ENCODE data around the gene CHST13.

CHST13 gene

GRCh38 chr3:126549861-126550487, 26.0 kb downstream of the CHST13 start:
- TF ChIP-seq NFRKB (IDR thresholded peaks at IDR 0.05): no peak
- no peak for TF ChIP-seq FOXK2 (IDR thresholded peaks at IDR 0.05)
- TF ChIP-seq LEF1 (IDR thresholded peaks at IDR 0.05; ENCODE audit: borderline replicate concordance): no peak
- no peak for TF ChIP-seq ZNF384 (IDR thresholded peaks at IDR 0.05)

GRCh38 chr3:126550488-126551051, 26.6 kb downstream of the CHST13 start:
- ChIA-PET POLR2A (no interaction called here), CTCF (no interaction called here)
- DNase-seq (ENCODE audit: extremely low spot score): no peak
- TF ChIP-seq FOXM1 (IDR thresholded peaks at IDR 0.05; ENCODE audit: borderline replicate concordance) (no peak), TARDBP (IDR thresholded peaks at IDR 0.05) (no peak), SP1 (IDR thresholded peaks at IDR 0.05) (no peak), ELF4 (IDR thresholded peaks at IDR 0.05) (no peak), LEF1 (IDR thresholded peaks at IDR 0.05; ENCODE audit: borderline replicate concordance) (no peak), SUZ12 (IDR thresholded peaks at IDR 0.05) (no peak), NFRKB (IDR thresholded peaks at IDR 0.05) (no peak)

More at GRCh38 chr3:126549861-126550487, 26.0 kb downstream of the CHST13 start:
- POLR2A ChIA-PET: no interaction called here
- CTCF ChIA-PET: no interaction called here
- no peak for DNase-seq (ENCODE audit: extremely low spot score)

DNA sequence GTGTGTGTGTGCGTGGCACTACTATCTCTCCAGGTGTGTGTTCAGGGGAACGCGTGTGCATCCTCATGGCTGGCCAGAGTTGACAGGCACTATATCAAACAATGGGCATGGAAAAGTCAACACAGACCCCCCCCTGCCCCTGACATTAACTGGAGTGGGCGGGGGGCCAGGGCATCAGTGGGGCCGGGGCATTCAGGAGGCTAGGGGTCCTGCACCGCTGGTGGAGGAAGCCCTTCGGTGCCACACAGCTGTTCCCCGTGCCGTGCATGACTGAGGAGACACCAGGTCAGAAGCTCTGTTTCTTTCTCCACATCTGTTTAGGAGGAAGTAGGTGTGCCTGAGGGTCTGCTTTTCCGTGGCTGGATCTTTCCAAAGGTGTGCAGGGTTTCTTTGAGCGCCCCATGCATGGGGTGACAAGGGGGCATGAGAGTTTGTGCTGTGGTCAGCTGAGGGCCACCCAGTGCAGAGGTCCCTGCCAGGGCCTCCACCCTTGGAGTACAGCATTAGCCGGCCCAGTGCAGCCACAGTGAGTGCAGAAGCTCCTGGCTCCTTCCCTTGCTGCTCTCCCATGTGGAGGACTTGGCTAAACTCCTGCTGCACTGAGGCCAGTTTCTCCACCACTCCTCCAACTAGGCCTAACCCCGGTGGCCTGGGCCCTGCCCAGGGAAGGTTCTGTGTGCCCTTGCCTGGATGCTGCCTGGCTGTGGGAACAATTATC, 27.3 kb downstream of the CHST13 start:
- TF ChIP-seq, protein P1, sequence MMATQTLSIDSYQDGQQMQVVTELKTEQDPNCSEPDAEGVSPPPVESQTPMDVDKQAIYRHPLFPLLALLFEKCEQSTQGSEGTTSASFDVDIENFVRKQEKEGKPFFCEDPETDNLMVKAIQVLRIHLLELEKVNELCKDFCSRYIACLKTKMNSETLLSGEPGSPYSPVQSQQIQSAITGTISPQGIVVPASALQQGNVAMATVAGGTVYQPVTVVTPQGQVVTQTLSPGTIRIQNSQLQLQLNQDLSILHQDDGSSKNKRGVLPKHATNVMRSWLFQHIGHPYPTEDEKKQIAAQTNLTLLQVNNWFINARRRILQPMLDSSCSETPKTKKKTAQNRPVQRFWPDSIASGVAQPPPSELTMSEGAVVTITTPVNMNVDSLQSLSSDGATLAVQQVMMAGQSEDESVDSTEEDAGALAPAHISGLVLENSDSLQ (IDR thresholded peaks at IDR 0.05): no peak
- TF ChIP-seq HDGF (IDR thresholded peaks at IDR 0.05; ENCODE audit: borderline replicate concordance) (no peak), L3MBTL2 (conservative IDR thresholded peaks at IDR 0.05) (no peak)
- POLR2A ChIA-PET: interaction anchor here (0.6 kb wide), 1 partner anchor 53 kb away, joined by 3 read pairs; no protein-coding TSS in a partner anchor
- no peak for DNase-seq (ENCODE audit: extremely low spot score)
- CTCF ChIA-PET: no interaction called here

DNA sequence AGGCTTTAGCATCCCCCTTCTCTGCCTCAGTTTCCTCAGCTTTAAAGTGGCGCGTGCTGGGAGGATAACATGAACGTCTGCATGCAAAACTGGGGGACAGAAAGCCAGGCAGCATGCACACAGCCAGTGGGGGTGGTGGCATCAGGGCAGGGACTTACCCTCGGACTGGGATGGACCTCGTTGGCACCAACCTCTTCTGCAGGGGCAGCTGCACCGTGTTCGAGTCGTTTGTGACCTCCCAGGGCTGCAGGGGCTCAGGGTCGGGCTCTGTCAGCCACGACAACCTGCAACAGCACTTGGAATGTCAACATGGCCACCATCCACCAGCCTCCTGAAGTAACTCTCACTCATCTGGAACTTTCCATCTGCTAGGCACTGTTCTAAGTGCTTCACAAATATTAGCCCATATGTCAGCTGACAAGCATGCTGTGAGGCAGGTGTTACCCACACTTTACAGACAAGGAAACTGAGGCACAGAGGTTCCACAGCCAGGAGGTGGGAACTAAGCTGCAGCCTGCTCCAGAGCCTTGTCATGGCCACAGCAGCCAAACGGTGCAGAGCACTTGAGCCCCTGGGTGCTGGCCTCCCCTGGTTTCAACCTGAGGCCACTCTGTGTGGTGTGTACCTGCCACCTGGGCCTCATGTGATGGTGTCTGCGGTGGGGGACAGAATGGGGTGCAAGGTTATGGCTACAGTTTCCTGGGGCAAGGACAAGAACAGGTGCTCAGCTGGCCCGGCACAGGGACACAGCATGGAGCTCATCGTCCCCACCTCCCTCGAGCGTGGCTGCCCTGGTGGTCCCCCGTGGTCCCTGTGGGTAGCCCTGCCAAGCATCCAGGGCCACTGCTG, 28.1 kb downstream of the CHST13 start:
- no peak for DNase-seq (ENCODE audit: extremely low spot score)
- no peak for TF ChIP-seq ELF4 (IDR thresholded peaks at IDR 0.05)
- TF ChIP-seq ARNT (IDR thresholded peaks at IDR 0.05): no peak
- TF ChIP-seq FOXK2 (IDR thresholded peaks at IDR 0.05): no peak

DNA sequence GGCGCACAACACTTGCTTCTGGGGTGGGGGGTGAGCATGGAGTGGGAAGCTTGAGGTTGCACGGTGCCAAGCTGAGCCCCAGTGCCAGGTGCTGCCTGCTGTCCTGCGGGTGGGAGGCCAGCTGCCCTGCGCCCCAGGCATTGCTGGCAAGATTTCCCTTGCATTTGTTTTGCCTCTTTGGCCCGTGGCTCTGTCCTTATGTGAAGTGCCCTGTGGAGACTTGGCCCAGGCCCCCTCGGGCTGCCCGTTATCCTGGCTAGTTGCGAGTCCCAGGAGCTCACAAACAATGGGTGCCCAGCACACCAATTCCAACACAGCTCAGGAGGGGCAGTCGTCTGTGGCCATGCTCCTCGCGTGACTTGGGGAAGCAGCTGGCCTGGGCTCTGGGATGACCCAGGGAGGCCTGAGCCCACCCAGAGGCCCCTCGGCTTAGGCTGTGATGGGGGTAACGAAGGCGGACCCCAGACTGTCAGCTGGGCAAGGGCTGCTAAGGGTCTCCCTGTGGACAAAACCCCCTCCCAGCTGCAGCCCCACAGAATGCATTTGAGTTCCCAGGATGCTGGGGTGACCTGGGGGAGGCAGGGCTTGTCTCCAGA, 28.8 kb downstream of the CHST13 start:
- ChIA-PET CTCF (no interaction called here), POLR2A (no interaction called here)
- no peak for DNase-seq (ENCODE audit: extremely low spot score)
- TF ChIP-seq CTBP1 (IDR thresholded peaks at IDR 0.05; ENCODE audit: borderline replicate concordance) (no peak), SP1 (IDR thresholded peaks at IDR 0.05) (no peak), SUZ12 (IDR thresholded peaks at IDR 0.05) (no peak), ARNT (IDR thresholded peaks at IDR 0.05) (no peak), FOXA1 (IDR thresholded peaks at IDR 0.05) (no peak), BHLHE40 (IDR thresholded peaks at IDR 0.05; ENCODE audit: borderline replicate concordance) (no peak), NFRKB (IDR thresholded peaks at IDR 0.05) (no peak), L3MBTL2 (conservative IDR thresholded peaks at IDR 0.05) (no peak), LEF1 (IDR thresholded peaks at IDR 0.05; ENCODE audit: borderline replicate concordance) (no peak), ZNF384 (IDR thresholded peaks at IDR 0.05) (no peak), FOXK2 (IDR thresholded peaks at IDR 0.05) (no peak), HDGF (IDR thresholded peaks at IDR 0.05; ENCODE audit: borderline replicate concordance) (no peak), FOXM1 (IDR thresholded peaks at IDR 0.05; ENCODE audit: borderline replicate concordance) (no peak), ELF4 (IDR thresholded peaks at IDR 0.05) (no peak), TARDBP (IDR thresholded peaks at IDR 0.05) (no peak)
- TF ChIP-seq, protein P1 (IDR thresholded peaks at IDR 0.05): no peak

More for the DNA sequence above, 28.1 kb downstream of the CHST13 start:
- ChIA-PET CTCF (no interaction called here), POLR2A (interaction anchor here (0.6 kb wide), 1 partner anchor 53 kb away, joined by 3 read pairs; no protein-coding TSS in a partner anchor)

GRCh38 chr3:126553284-126554084, 29.5 kb downstream of the CHST13 start:
- POLR2A ChIA-PET: no interaction called here
- no peak for DNase-seq (ENCODE audit: extremely low spot score)
- CTCF ChIA-PET: no interaction called here
- TF ChIP-seq FOXK2 (IDR thresholded peaks at IDR 0.05) (no peak), L3MBTL2 (conservative IDR thresholded peaks at IDR 0.05) (no peak), CTBP1 (IDR thresholded peaks at IDR 0.05; ENCODE audit: borderline replicate concordance) (no peak)
- TF ChIP-seq, protein P1 (IDR thresholded peaks at IDR 0.05): no peak

Measured in HEK293T (cell line).